Endodermal cell (in vitro differentiated cells): ENCODE data around the gene DCUN1D3. TPM values are rescaled to one million over a fixed set of nuclear protein-coding genes. Genes with fewer than 3 reads are reported as not detected.

Experiments
- DNase-seq: peaks from one replicate; pipeline ENCODE4 v3.0.0-alpha.2; 2017
- H3K27ac ChIP-seq: 2 replicates; pipeline ENCODE4 v1.5.1; 2013; ENCODE audit warnings: mild to moderate bottlenecking, low read depth, low read length, moderate library complexity
- H3K27me3 ChIP-seq: 2 replicates; pipeline ENCODE4 v1.6.1; 2013; ENCODE audit warnings: mild to moderate bottlenecking, low read length, moderate library complexity; ENCODE audit not compliant: insufficient read depth, control insufficient read depth, poor library complexity, severe bottlenecking
- H3K36me3 ChIP-seq: 2 replicates; pipeline ENCODE4 v1.7.0; 2013; ENCODE audit warnings: mild to moderate bottlenecking, low read length, moderate library complexity; ENCODE audit not compliant: control insufficient read depth, insufficient read depth
- H3K4me1 ChIP-seq: one replicate; pipeline ENCODE4 v1.7.0; 2013; ENCODE audit warnings: low read length; ENCODE audit not compliant: control insufficient read depth, insufficient read depth
- H3K4me3 ChIP-seq: 2 replicates; pipeline ENCODE4 v1.5.1; 2013; ENCODE audit warnings: mild to moderate bottlenecking, low read length, moderate library complexity
- H3K9ac ChIP-seq: 2 replicates; pipeline ENCODE4 v1.6.1; 2013; ENCODE audit warnings: mild to moderate bottlenecking, low read length, moderate library complexity; ENCODE audit not compliant: poor library complexity, severe bottlenecking; ENCODE audit errors: extremely low read depth
- H3K9me3 ChIP-seq: 2 replicates; pipeline ENCODE4 v1.6.1; 2013; ENCODE audit warnings: mild to moderate bottlenecking, low read length, moderate library complexity; ENCODE audit not compliant: control insufficient read depth
- H3K27ac Mint-ChIP-seq: 2 replicates; pipeline ENCODE4 v1.8.0; 2020; ENCODE audit warnings: mixed read lengths
- H3K27me3 Mint-ChIP-seq: 2 replicates; pipeline ENCODE4 v1.8.0; 2021; ENCODE audit warnings: mild to moderate bottlenecking, mixed read lengths; ENCODE audit not compliant: insufficient read depth
- H3K36me3 Mint-ChIP-seq: 2 replicates; pipeline ENCODE4 v1.8.0; 2020; ENCODE audit warnings: low read depth, mixed read lengths
- H3K4me1 Mint-ChIP-seq: 2 replicates; pipeline ENCODE4 v1.8.0; 2020; ENCODE audit warnings: mixed read lengths
- H3K4me3 Mint-ChIP-seq: 2 replicates; pipeline ENCODE4 v1.8.0; 2020; ENCODE audit warnings: mild to moderate bottlenecking, moderate library complexity, mixed read lengths
- H3K9me3 Mint-ChIP-seq: 2 replicates; pipeline ENCODE4 v1.8.0; 2020; ENCODE audit warnings: mild to moderate bottlenecking, mixed read lengths
- WGBS, 2 experiments: methylation state at CpG; one replicate each; pipeline versions ENCODE4 v1.1.5 to v1.1.7; 2013; ENCODE audit warnings: missing lambda C conversion rate in 2 of 2, mixed read lengths in 1 of 2; ENCODE audit not compliant: insufficient coverage in 1 of 2, insufficient read length in 1 of 2; 5-methylcytosine and 5-hydroxymethylcytosine counted together
- total RNA-seq, 2 donors: library from RNA; stranded (reverse); fragmentation: NEBNext Ultra II Directional in 1 of 2; extraction: Animal tissue kit (Norgen Biotek cat#: 25700) in 1 of 2; gene quantifications; 2 replicates in 1 of 2; 3 replicates in 1 of 2; pipeline ENCODE4 v1.2.1, GENCODE V29; 2021
- TF ChIP-seq, protein P1 (sequence below): fragments of 200-600 bp; sonication (generic); conservative IDR thresholded peaks from 2 replicates; pipeline ENCODE4 v1.5.0; 2021; ENCODE audit warnings: antibody characterized with exemption, mild to moderate bottlenecking

Gene DCUN1D3
- total RNA-seq, 2 donors from 2014 or later: 21.3 to 22.7 TPM

- no peak overlapping the region for H3K4me3 Mint-ChIP-seq
- TF ChIP-seq, protein P1, sequence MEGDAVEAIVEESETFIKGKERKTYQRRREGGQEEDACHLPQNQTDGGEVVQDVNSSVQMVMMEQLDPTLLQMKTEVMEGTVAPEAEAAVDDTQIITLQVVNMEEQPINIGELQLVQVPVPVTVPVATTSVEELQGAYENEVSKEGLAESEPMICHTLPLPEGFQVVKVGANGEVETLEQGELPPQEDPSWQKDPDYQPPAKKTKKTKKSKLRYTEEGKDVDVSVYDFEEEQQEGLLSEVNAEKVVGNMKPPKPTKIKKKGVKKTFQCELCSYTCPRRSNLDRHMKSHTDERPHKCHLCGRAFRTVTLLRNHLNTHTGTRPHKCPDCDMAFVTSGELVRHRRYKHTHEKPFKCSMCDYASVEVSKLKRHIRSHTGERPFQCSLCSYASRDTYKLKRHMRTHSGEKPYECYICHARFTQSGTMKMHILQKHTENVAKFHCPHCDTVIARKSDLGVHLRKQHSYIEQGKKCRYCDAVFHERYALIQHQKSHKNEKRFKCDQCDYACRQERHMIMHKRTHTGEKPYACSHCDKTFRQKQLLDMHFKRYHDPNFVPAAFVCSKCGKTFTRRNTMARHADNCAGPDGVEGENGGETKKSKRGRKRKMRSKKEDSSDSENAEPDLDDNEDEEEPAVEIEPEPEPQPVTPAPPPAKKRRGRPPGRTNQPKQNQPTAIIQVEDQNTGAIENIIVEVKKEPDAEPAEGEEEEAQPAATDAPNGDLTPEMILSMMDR: no peak
- H3K27me3 Mint-ChIP-seq: no peaks in the 10 kb centered on the region
Observed at GRCh38 chr16:20874088-20874581, 26.0 kb downstream of the DCUN1D3 start.

GRCh38 chr16:20873331-20873730, 26.8 kb downstream of the DCUN1D3 start:
- H3K27me3 ChIP-seq: no peaks in the 10 kb centered on the region
- Mint-ChIP-seq H3K36me3 (peaks cover 7% of the 10 kb centered on the region), H3K4me3 (no peak overlapping the region), H3K27ac (no peak overlapping the region), H3K27me3 (no peaks in the 10 kb centered on the region), H3K4me1 (peaks cover 56% of the 10 kb centered on the region), H3K9me3 (no peaks in the 10 kb centered on the region)
- WGBS, 2 experiments: 82 to 85% methylated on average over 3 of the region's 3 CpGs
- no peak overlapping the region for H3K4me3 ChIP-seq
- H3K9ac ChIP-seq: no peak overlapping the region
- peaks cover 29% of the 10 kb centered on the region for H3K4me1 ChIP-seq
- H3K9me3 ChIP-seq: no peaks in the 10 kb centered on the region
- no peak for DNase-seq
- no peak overlapping the region for H3K27ac ChIP-seq
- TF ChIP-seq, protein P1: no peak
- H3K36me3 ChIP-seq: peaks cover 5% of the 10 kb centered on the region

More at GRCh38 chr16:20874088-20874581, 26.0 kb downstream of the DCUN1D3 start:
- H3K27ac ChIP-seq: no peak overlapping the region
- H3K9me3 ChIP-seq: no peaks in the 10 kb centered on the region
- peaks cover 34% of the 10 kb centered on the region for H3K4me1 ChIP-seq
- no peaks in the 10 kb centered on the region for H3K9me3 Mint-ChIP-seq
- no peak overlapping the region for H3K27ac Mint-ChIP-seq
- DNase-seq: no peak
- H3K4me1 Mint-ChIP-seq: peaks cover 61% of the 10 kb centered on the region
- H3K4me3 ChIP-seq: no peak overlapping the region
- H3K36me3 ChIP-seq: peaks cover 5% of the 10 kb centered on the region
- WGBS, 2 experiments: 90 to 94% methylated on average over 1 to 4 of the region's 4 CpGs
- peaks cover 7% of the 10 kb centered on the region for H3K36me3 Mint-ChIP-seq
- no peak overlapping the region for H3K9ac ChIP-seq
- H3K27me3 ChIP-seq: no peaks in the 10 kb centered on the region

DNA sequence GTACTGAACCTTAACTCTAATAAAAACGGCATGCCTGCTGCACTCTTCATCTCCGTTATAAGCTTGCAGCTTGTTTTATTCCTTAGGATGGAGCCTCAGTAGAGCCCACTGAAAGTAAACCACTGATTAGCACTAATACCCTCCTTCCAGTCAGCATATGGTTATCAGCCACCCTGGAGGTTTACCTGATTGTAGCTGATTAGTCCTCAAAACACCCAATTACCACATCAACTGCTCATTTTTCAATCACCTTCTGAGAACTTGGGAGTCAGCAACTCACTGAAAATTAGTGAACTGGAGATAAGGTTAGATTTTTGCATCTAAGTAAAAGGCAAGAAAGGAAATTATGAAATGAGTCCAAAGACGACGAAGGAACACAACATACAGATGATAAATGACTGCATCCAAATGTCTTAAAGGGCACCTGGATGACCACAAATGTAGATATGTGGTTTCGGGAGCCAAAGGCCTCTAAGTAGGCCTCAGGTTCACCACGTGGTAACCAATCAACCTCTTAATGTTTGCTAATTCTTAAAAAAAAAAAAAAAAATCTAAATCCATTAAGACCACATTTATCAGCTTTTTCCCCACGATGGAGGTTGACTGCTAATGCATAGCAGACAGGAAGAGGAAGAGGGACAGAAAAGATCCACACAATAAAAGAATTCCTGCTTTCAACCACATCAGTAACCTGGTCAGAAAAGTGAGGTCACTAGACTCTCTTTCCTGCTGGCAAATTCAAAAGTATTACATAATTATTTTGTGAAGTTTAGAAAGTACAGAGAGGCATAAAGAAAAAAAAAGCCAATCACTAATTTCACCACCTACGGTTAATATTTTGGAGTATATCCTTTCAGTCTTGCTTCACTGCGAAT, 28.0 kb downstream of the DCUN1D3 start:
- DNase-seq: no peak
- H3K4me1 Mint-ChIP-seq: peaks cover 56% of the 10 kb centered on the region
- H3K36me3 ChIP-seq: peaks cover 2% of the 10 kb centered on the region
- H3K27me3 Mint-ChIP-seq: no peaks in the 10 kb centered on the region
- peaks cover 5% of the 10 kb centered on the region for H3K36me3 Mint-ChIP-seq
- no peaks in the 10 kb centered on the region for H3K27me3 ChIP-seq
- H3K9me3 ChIP-seq: no peaks in the 10 kb centered on the region
- TF ChIP-seq, protein P1: no peak
- H3K4me3 ChIP-seq: no peak overlapping the region
- peaks cover 29% of the 10 kb centered on the region for H3K4me1 ChIP-seq
- 77 to 86% methylated on average over 5 to 9 of the region's 9 CpGs for WGBS, 2 experiments
- no peaks in the 10 kb centered on the region for H3K9me3 Mint-ChIP-seq
- H3K27ac Mint-ChIP-seq: no peak overlapping the region
- no peak overlapping the region for H3K4me3 Mint-ChIP-seq
- H3K9ac ChIP-seq: no peak overlapping the region
- H3K27ac ChIP-seq: no peak overlapping the region
